Loucy (cell line): ENCODE measurements around the gene FOLR2.

Source experiments
- H2AFZ ChIP-seq: fragments of 200-600 bp; sonication (generic); 2 replicates; pipeline ENCODE4 v1.6.0; 2016; ENCODE audit warnings: antibody characterized with exemption, mild to moderate bottlenecking, low read length, moderate library complexity
- H3F3A ChIP-seq: fragments of 200-600 bp; 2 replicates; pipeline ENCODE4 v1.6.0; 2016; ENCODE audit warnings: antibody characterized with exemption, low read depth, mild to moderate bottlenecking
- H3K27me3 ChIP-seq: fragments of 200-600 bp; sonication (generic); 2 replicates; pipeline ENCODE4 v1.6.1; 2014; ENCODE audit warnings: low read length, mild to moderate bottlenecking; ENCODE audit not compliant: insufficient read depth, poor library complexity, severe bottlenecking
- H3K36me3 ChIP-seq: fragments of 200-600 bp; sonication (generic); 2 replicates; pipeline ENCODE4 v1.6.1; 2016; ENCODE audit warnings: low read length; ENCODE audit not compliant: insufficient read depth
- H3K4me1 ChIP-seq: fragments of 200-600 bp; sonication (generic); 2 replicates; pipeline ENCODE4 v1.5.1; 2014; ENCODE audit warnings: low read length, mild to moderate bottlenecking; ENCODE audit not compliant: insufficient read depth, poor library complexity, severe bottlenecking
- H3K4me2 ChIP-seq: fragments of 200-600 bp; sonication (generic); 2 replicates; pipeline ENCODE4 v1.6.0; 2014; ENCODE audit warnings: antibody characterized with exemption, low read length, low read depth, mild to moderate bottlenecking; ENCODE audit not compliant: poor library complexity, severe bottlenecking
- H3K4me3 ChIP-seq: fragments of 200-600 bp; sonication (generic); 2 replicates; pipeline ENCODE4 v1.5.1; 2014; ENCODE audit warnings: low read length, mild to moderate bottlenecking, mixed read lengths; ENCODE audit not compliant: poor library complexity, severe bottlenecking
- H3K79me2 ChIP-seq: fragments of 200-600 bp; sonication (generic); 2 replicates; pipeline ENCODE4 v1.6.1; 2014; ENCODE audit warnings: low read length; ENCODE audit not compliant: insufficient read depth
- H3K9ac ChIP-seq: fragments of 200-600 bp; sonication (generic); 2 replicates; pipeline ENCODE4 v1.6.0; 2014; ENCODE audit warnings: mild to moderate bottlenecking, low read depth, low read length, moderate library complexity; ENCODE audit not compliant: poor library complexity, severe bottlenecking
- H3K9me2 ChIP-seq: fragments of 200-600 bp; sonication (generic); replicated peaks from 2 replicates; pipeline ENCODE4 v1.6.1; 2016; ENCODE audit warnings: low read depth, low read length, mixed read lengths
- H3K9me3 ChIP-seq: fragments of 200-600 bp; sonication (generic); 2 replicates; pipeline ENCODE4 v1.6.1; 2014; ENCODE audit warnings: mild to moderate bottlenecking, antibody characterized with exemption, low read length, low read depth; ENCODE audit not compliant: insufficient read depth
- H4K20me1 ChIP-seq: fragments of 200-600 bp; sonication (generic); 2 replicates; pipeline ENCODE4 v1.6.0; 2014; ENCODE audit warnings: antibody characterized with exemption, low read length, mild to moderate bottlenecking; ENCODE audit not compliant: insufficient read depth, poor library complexity, severe bottlenecking
- CTCF ChIP-seq: fragments of 200-600 bp; sonication (generic); conservative IDR thresholded peaks from 2 replicates; pipeline ENCODE4 v1.5.1; 2014; ENCODE audit warnings: mild to moderate bottlenecking, antibody characterized with exemption, low read length
- EZH2phosphoT487 ChIP-seq: fragments of 200-600 bp; IDR thresholded peaks from 2 replicates; pipeline ENCODE4 v1.6.1; 2018; ENCODE audit warnings: antibody characterized with exemption, mild to moderate bottlenecking, moderate library complexity, borderline replicate concordance

Gene FOLR2

GRCh38 chr11:72240461-72241290 lies 24.1 kb downstream of the FOLR2 start:
- Histone ChIP-seq H4K20me1 (no peaks in the 10 kb centered on the region), H3K4me1 (no peaks in the 10 kb centered on the region), H3K27me3 (no peaks in the 10 kb centered on the region), H3K4me3 (no peak overlapping the region), H3K79me2 (no peaks in the 10 kb centered on the region), H3K9ac (no peak overlapping the region), H3F3A (peaks cover 3% of the 10 kb centered on the region), H2AFZ (no peak overlapping the region), H3K4me2 (no peak overlapping the region), H3K9me3 (no peaks in the 10 kb centered on the region), H3K36me3 (peaks cover 22% of the 10 kb centered on the region; the same call in 1 of the 2 replicates), H3K9me2 (no peaks in the 10 kb centered on the region)
- TF ChIP-seq CTCF: no peak
- TF ChIP-seq EZH2phosphoT487: no peak

GRCh38 chr11:72241291-72241781 lies 24.7 kb downstream of the FOLR2 start:
- H3K27me3 ChIP-seq: no peaks in the 10 kb centered on the region
- H4K20me1 ChIP-seq: no peaks in the 10 kb centered on the region
- no peaks in the 10 kb centered on the region for H3K4me1 ChIP-seq
- H3K4me2 ChIP-seq: no peak overlapping the region
- peaks cover 16% of the 10 kb centered on the region; the same call in 1 of the 2 replicates for H3K36me3 ChIP-seq
- no peak for TF ChIP-seq EZH2phosphoT487
- TF ChIP-seq CTCF: no peak
- no peaks in the 10 kb centered on the region for H3K9me2 ChIP-seq
- H3K9ac ChIP-seq: no peak overlapping the region
- H3F3A ChIP-seq: peaks cover under 1% of the 10 kb centered on the region
- no peaks in the 10 kb centered on the region for H3K9me3 ChIP-seq
- no peak overlapping the region for H3K4me3 ChIP-seq
- H2AFZ ChIP-seq: no peak overlapping the region
- H3K79me2 ChIP-seq: no peaks in the 10 kb centered on the region

DNA sequence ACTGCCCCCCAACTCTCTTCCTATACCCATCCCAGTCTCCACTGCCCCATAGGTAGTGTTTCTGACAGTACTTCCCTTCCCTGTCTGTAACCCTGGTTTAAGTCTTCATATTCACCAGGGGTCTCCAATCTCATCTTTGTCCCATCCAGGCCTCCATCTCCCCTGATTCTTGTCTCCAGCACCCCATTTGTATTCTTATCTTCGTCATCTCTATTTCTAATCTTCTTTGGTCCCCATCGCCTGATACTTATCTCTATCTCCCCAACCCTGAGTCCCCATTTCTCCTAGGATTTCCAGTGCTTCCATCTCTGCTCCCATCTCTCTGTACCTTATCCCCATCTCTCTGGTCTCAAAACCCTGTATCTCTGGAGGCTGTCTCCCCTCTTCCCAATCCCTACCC lies 25.5 kb downstream of the FOLR2 start:
- Histone ChIP-seq H3K9me2 (no peaks in the 10 kb centered on the region), H3F3A (no peaks in the 10 kb centered on the region), H3K9me3 (no peaks in the 10 kb centered on the region), H3K4me1 (no peaks in the 10 kb centered on the region), H3K79me2 (no peaks in the 10 kb centered on the region), H3K4me2 (no peak overlapping the region), H3K36me3 (peaks cover 11% of the 10 kb centered on the region; the same call in 1 of the 2 replicates), H3K9ac (no peak overlapping the region), H3K27me3 (no peaks in the 10 kb centered on the region), H3K4me3 (no peak overlapping the region), H4K20me1 (no peaks in the 10 kb centered on the region), H2AFZ (no peak overlapping the region)
- TF ChIP-seq CTCF (no peak), EZH2phosphoT487 (no peak)
